Activated CD4-positive, CD25-positive, alpha-beta regulatory T cell treated with anti-CD3 and anti-CD28 coated beads, Interleukin-2, amount 50 U/mL, for 16 hours (primary cell): Measurements from ENCODE around the gene CA9.
A peak's percentile ranks its signal among the peaks of the same experiment; 100 is the strongest.

Source experiments
- DNase-seq: peaks from one replicate; pipeline ENCODE4 v3.0.0-alpha.2; 2020; ENCODE audit warnings: low read depth, low spot score

Gene CA9

GRCh38 chr9:35651956-35652828, 21.5 kb upstream of the CA9 start:
- no peak for DNase-seq

GRCh38 chr9:35652829-35653209, 20.9 kb upstream of the CA9 start:
- no peak for DNase-seq

GRCh38 chr9:35653611-35654010, 20.1 kb upstream of the CA9 start:
- no peak for DNase-seq

- DNase-seq: no peak
Measured at GRCh38 chr9:35656348-35656747, 17.4 kb upstream of the CA9 start.

GRCh38 chr9:35656831-35657545, 16.7 kb upstream of the CA9 start:
- DNase-seq: no peak

GRCh38 chr9:35657546-35658136, 16.1 kb upstream of the CA9 start, which contains the start of gene RMRP:
RMRP (minus strand) TSS chr9:35658019.
- DNase-seq: peak; percentile 74

GRCh38 chr9:35658137-35658967, 15.4 kb upstream of the CA9 start, which contains the start of gene CCDC107:
CCDC107 (plus strand) TSS chr9:35658292; CDS start chr9:35658380, 88 bp downstream.
- DNase-seq: peak; percentile 68

GRCh38 chr9:35658968-35659220, 14.8 kb upstream of the CA9 start:
- DNase-seq: no peak

GRCh38 chr9:35659340-35659739, 14.4 kb upstream of the CA9 start:
- DNase-seq: no peak

GRCh38 chr9:35660966-35661415, 12.7 kb upstream of the CA9 start:
- no peak for DNase-seq

GRCh38 chr9:35661756-35662350, 11.9 kb upstream of the CA9 start:
- DNase-seq: no peak

GRCh38 chr9:35662437-35662836, 11.3 kb upstream of the CA9 start:
- no peak for DNase-seq

- peak; percentile 44 for DNase-seq
Measured at GRCh38 chr9:35664531-35665470, 8.9 kb upstream of the CA9 start, which contains the start of gene ARHGEF39. ARHGEF39 (minus strand) TSS chr9:35665195; CDS start chr9:35665169, 26 bp downstream.

GRCh38 chr9:35665471-35665818, 8.3 kb upstream of the CA9 start:
- no peak for DNase-seq

GRCh38 chr9:35666045-35666444, 7.7 kb upstream of the CA9 start:
- DNase-seq: no peak

GRCh38 chr9:35666549-35666948, 7.2 kb upstream of the CA9 start:
- DNase-seq: no peak

GRCh38 chr9:35667939-35668338, 5.8 kb upstream of the CA9 start:
- no peak for DNase-seq

- no peak for DNase-seq
Measured at GRCh38 chr9:35669331-35670145, 4.2 kb upstream of the CA9 start.

GRCh38 chr9:35674025-35674361, 265 bp downstream of the CA9 start:
- DNase-seq: no peak
